GM12878 (cell line): Measurements from ENCODE around the gene SLC13A2. TPM values are rescaled to one million over a fixed set of nuclear protein-coding genes. Genes with fewer than 3 reads are reported as not detected.

Experiments used
- CBX5 ChIP-seq: sonication (generic); IDR thresholded peaks from 2 replicates; pipeline ENCODE4 v1.6.1; 2016; ENCODE audit warnings: low read depth, moderate library complexity, mild to moderate bottlenecking, inconsistent platforms
- CHD1 ChIP-seq: IDR thresholded peaks from 2 replicates; pipeline ENCODE4 v1.6.1; 2012; ENCODE audit warnings: low read depth, low read length, improper control_type of control experiment
- E2F8 ChIP-seq: fragments of 450-650 bp; IDR thresholded peaks from 2 replicates; pipeline ENCODE4 v1.6.1; 2018; ENCODE audit warnings: mild to moderate bottlenecking, low read depth, moderate library complexity; ENCODE audit not compliant: partially characterized antibody
- EED ChIP-seq: sonication (generic); IDR thresholded peaks from 2 replicates; pipeline ENCODE4 v1.6.1; 2016; ENCODE audit warnings: antibody characterized with exemption, low read depth
- EGR1 ChIP-seq, 2 experiments: IDR thresholded peaks; 1 replicate in 1 of 2; 2 replicates in 1 of 2; pipeline ENCODE4 v1.6.1; 2011 to 2012; ENCODE audit warnings: low read depth in 2 of 2, low read length in 2 of 2, borderline replicate concordance in 1 of 2, mild to moderate bottlenecking in 1 of 2, moderate library complexity in 1 of 2
- EP300 ChIP-seq, 2 experiments: fragments of 150-350 bp in 1 of 2; IDR thresholded peaks; 2 replicates each; pipeline ENCODE4 v1.6.1; 2011 to 2012; ENCODE audit warnings: low read depth in 2 of 2, low read length in 2 of 2, borderline replicate concordance in 1 of 2, improper control_type of control experiment in 1 of 2, inconsistent platforms in 1 of 2; ENCODE audit not compliant: control insufficient read depth in 1 of 2
- FOXM1 ChIP-seq: IDR thresholded peaks from 2 replicates; pipeline ENCODE4 v1.6.1; 2012; ENCODE audit warnings: low read depth, mild to moderate bottlenecking, inconsistent platforms, low read length, moderate library complexity
- IKZF1 ChIP-seq: fragments of 450-650 bp; conservative IDR thresholded peaks from 2 replicates; pipeline ENCODE4 v1.6.1; 2017; ENCODE audit warnings: antibody characterized with exemption, mild to moderate bottlenecking
- JUND ChIP-seq: IDR thresholded peaks from 2 replicates; pipeline ENCODE4 v1.6.1; 2012; ENCODE audit warnings: low read depth, mild to moderate bottlenecking, low read length, improper control_type of control experiment, moderate library complexity
- MYC ChIP-seq: IDR thresholded peaks from 2 replicates; pipeline ENCODE4 v1.6.1; 2011; ENCODE audit warnings: mild to moderate bottlenecking, low read length, moderate library complexity, inconsistent platforms; ENCODE audit not compliant: insufficient read depth, insufficient replicate concordance, insufficient read length, severe bottlenecking
- NR2C1 ChIP-seq: fragments of 450-650 bp; IDR thresholded peaks from 2 replicates; pipeline ENCODE4 v1.6.1; 2017; ENCODE audit warnings: antibody characterized with exemption, mild to moderate bottlenecking, moderate library complexity
- NR2F1 ChIP-seq: fragments of 450-650 bp; conservative IDR thresholded peaks from 2 replicates; pipeline ENCODE4 v1.6.1; 2017; ENCODE audit warnings: mild to moderate bottlenecking
- POLR2AphosphoS2 ChIP-seq: IDR thresholded peaks from 2 replicates; pipeline ENCODE4 v1.6.1; 2011; ENCODE audit warnings: low read depth, mild to moderate bottlenecking, low read length, improper control_type of control experiment, moderate library complexity
- SMC3 ChIP-seq: IDR thresholded peaks from 2 replicates; pipeline ENCODE4 v1.6.1; 2011; ENCODE audit warnings: low read length, improper control_type of control experiment, borderline replicate concordance
- SUPT20H ChIP-seq: IDR thresholded peaks from 2 replicates; pipeline ENCODE4 v1.6.1; 2011; ENCODE audit warnings: low read depth, mild to moderate bottlenecking, low read length, moderate library complexity, borderline replicate concordance; ENCODE audit not compliant: control insufficient read depth
- TARDBP ChIP-seq: IDR thresholded peaks from 2 replicates; pipeline ENCODE4 v1.6.1; 2016; ENCODE audit warnings: borderline replicate concordance
- TBL1XR1 ChIP-seq: IDR thresholded peaks from 2 replicates; pipeline ENCODE4 v1.6.1; 2012; ENCODE audit warnings: low read depth, low read length, improper control_type of control experiment
- ZNF384 ChIP-seq: IDR thresholded peaks from 2 replicates; pipeline ENCODE4 v1.6.1; 2012; ENCODE audit warnings: low read depth, mild to moderate bottlenecking, low read length, improper control_type of control experiment, borderline replicate concordance
- polyA plus RNA-seq, 11 experiments: library from polyadenylated mRNA; depleted of rRNA in 4 of 11; unstranded in 6 of 11; stranded (reverse) in 5 of 11; fragments of >200 nt; fragmentation: Nextera tagmentation in 4 of 11; fragmentation: Illumina TruSeq in 1 of 11; extraction: Ambion mirVana in 4 of 11; extraction: Trizol in 1 of 11; gene quantifications; 1 replicate in 1 of 11; 2 replicates in 10 of 11; pipeline versions ENCODE4 v1.2.1 to v1.2.3, GENCODE V29; 2011 to 2016; ENCODE audit warnings: inconsistent platforms in 2 of 11, missing spikeins in 2 of 11, low read depth in 1 of 11
- total RNA-seq, 4 experiments: library from RNA; depleted of rRNA in 3 of 4; stranded (reverse); fragments of >200 nt in 3 of 4; fragmentation: Illumina TruSeq in 1 of 4; extraction: Trizol in 1 of 4; gene quantifications; 2 replicates each; pipeline versions ENCODE4 v1.2.1 to v1.2.3, GENCODE V29; 2013 to 2021
- TF ChIP-seq, protein P1 (sequence below): IDR thresholded peaks from 2 replicates; pipeline ENCODE4 v1.6.1; 2011; ENCODE audit warnings: mild to moderate bottlenecking, low read depth, low read length, moderate library complexity; ENCODE audit not compliant: insufficient replicate concordance
- TF ChIP-seq, protein P2 (sequence below): fragments of 450-650 bp; IDR thresholded peaks from 2 replicates; pipeline ENCODE4 v1.6.1; 2017; ENCODE audit warnings: borderline replicate concordance
- TF ChIP-seq, protein P3 (sequence below): fragments of 450-650 bp; IDR thresholded peaks from 2 replicates; pipeline ENCODE4 v1.6.1; 2017; ENCODE audit warnings: antibody characterized with exemption, mild to moderate bottlenecking, moderate library complexity

Gene SLC13A2
- total and polyA plus RNA-seq, 10 of the 15 experiments (the other 5 are each of a cell fraction or from before 2014, with no cell fraction given): 0.03 to 0.13 (median 0.05) TPM; not detected in 6

- no peak for TF ChIP-seq EGR1 (IDR thresholded peaks at IDR 0.05; ENCODE audit: borderline replicate concordance in 1 of 2, low read depth in 2 of 2, low read length in 2 of 2)
- no peak for TF ChIP-seq TARDBP
- TF ChIP-seq, protein P1, sequence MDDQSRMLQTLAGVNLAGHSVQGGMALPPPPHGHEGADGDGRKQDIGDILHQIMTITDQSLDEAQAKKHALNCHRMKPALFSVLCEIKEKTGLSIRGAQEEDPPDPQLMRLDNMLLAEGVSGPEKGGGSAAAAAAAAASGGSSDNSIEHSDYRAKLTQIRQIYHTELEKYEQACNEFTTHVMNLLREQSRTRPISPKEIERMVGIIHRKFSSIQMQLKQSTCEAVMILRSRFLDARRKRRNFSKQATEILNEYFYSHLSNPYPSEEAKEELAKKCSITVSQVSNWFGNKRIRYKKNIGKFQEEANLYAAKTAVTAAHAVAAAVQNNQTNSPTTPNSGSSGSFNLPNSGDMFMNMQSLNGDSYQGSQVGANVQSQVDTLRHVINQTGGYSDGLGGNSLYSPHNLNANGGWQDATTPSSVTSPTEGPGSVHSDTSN: no peak
- TF ChIP-seq CHD1: no peak
- TF ChIP-seq SMC3: peak; percentile 99
- no peak for TF ChIP-seq MYC
- no peak for TF ChIP-seq E2F8
- no peak for TF ChIP-seq TBL1XR1
- no peak for TF ChIP-seq EED
- TF ChIP-seq SUPT20H: no peak
- TF ChIP-seq, protein P2, sequence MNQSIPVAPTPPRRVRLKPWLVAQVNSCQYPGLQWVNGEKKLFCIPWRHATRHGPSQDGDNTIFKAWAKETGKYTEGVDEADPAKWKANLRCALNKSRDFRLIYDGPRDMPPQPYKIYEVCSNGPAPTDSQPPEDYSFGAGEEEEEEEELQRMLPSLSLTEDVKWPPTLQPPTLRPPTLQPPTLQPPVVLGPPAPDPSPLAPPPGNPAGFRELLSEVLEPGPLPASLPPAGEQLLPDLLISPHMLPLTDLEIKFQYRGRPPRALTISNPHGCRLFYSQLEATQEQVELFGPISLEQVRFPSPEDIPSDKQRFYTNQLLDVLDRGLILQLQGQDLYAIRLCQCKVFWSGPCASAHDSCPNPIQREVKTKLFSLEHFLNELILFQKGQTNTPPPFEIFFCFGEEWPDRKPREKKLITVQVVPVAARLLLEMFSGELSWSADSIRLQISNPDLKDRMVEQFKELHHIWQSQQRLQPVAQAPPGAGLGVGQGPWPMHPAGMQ: no peak
- no peak for TF ChIP-seq FOXM1
- no peak for TF ChIP-seq EP300 (IDR thresholded peaks at IDR 0.05; ENCODE audit: borderline replicate concordance in 1 of 2, control insufficient read depth in 1 of 2, low read depth in 2 of 2, low read length in 2 of 2)
- TF ChIP-seq CBX5: no peak
- TF ChIP-seq, protein P3, sequence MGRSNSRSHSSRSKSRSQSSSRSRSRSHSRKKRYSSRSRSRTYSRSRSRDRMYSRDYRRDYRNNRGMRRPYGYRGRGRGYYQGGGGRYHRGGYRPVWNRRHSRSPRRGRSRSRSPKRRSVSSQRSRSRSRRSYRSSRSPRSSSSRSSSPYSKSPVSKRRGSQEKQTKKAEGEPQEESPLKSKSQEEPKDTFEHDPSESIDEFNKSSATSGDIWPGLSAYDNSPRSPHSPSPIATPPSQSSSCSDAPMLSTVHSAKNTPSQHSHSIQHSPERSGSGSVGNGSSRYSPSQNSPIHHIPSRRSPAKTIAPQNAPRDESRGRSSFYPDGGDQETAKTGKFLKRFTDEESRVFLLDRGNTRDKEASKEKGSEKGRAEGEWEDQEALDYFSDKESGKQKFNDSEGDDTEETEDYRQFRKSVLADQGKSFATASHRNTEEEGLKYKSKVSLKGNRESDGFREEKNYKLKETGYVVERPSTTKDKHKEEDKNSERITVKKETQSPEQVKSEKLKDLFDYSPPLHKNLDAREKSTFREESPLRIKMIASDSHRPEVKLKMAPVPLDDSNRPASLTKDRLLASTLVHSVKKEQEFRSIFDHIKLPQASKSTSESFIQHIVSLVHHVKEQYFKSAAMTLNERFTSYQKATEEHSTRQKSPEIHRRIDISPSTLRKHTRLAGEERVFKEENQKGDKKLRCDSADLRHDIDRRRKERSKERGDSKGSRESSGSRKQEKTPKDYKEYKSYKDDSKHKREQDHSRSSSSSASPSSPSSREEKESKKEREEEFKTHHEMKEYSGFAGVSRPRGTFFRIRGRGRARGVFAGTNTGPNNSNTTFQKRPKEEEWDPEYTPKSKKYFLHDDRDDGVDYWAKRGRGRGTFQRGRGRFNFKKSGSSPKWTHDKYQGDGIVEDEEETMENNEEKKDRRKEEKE: no peak
- no peak for TF ChIP-seq ZNF384
- no peak for TF ChIP-seq NR2C1
- no peak for TF ChIP-seq POLR2AphosphoS2
- TF ChIP-seq JUND: no peak
- TF ChIP-seq NR2F1: no peak
- peak; percentile 65 for TF ChIP-seq IKZF1
Measured at GRCh38 chr17:28494445-28495188, 21.2 kb downstream of the SLC13A2 start (continued).
